SK-N-SH treated with all-trans-retinoic acid at 6 μM for 48 hours (cell line): ENCODE data around the gene C14orf180.

Source experiments
- ATAC-seq: fragments of 200-7000 bp; cut with Tn5 transposase; 3 replicates; pipeline ENCODE4 v1.9.1; 2020; ENCODE audit warnings: mild to moderate bottlenecking, moderate library complexity
- ARNTL ChIP-seq: fragments of 450-650 bp; formaldehyde crosslinking; IDR thresholded peaks from 2 replicates; pipeline ENCODE4 v1.5.0; 2020; ENCODE audit warnings: low read depth, mild to moderate bottlenecking, moderate library complexity, borderline replicate concordance
- CREB5 ChIP-seq: fragments of 250-450 bp; sonication (Bioruptor Pico); IDR thresholded peaks from 2 replicates; pipeline ENCODE4 v1.5.1; 2020; ENCODE audit warnings: low read depth, mild to moderate bottlenecking, moderate library complexity
- CSDC2 ChIP-seq: fragments of 250-450 bp; sonication (Bioruptor Pico); IDR thresholded peaks from 2 replicates; pipeline ENCODE4 v1.5.0; 2020; ENCODE audit warnings: mild to moderate bottlenecking, moderate library complexity
- ESRRG ChIP-seq: fragments of 250-450 bp; sonication (Bioruptor Pico); IDR thresholded peaks from 2 replicates; pipeline ENCODE4 v1.6.1; 2021; ENCODE audit warnings: mild to moderate bottlenecking
- GLIS3 ChIP-seq: fragments of 250-450 bp; sonication (Bioruptor Pico); IDR thresholded peaks from 2 replicates; pipeline ENCODE4 v1.5.0; 2020; ENCODE audit warnings: mild to moderate bottlenecking, moderate library complexity
- ISL1 ChIP-seq: fragments of 250-450 bp; sonication (Bioruptor Pico); IDR thresholded peaks from 2 replicates; pipeline ENCODE4 v2.1.2; 2022; ENCODE audit warnings: mild to moderate bottlenecking, moderate library complexity
- OSR1 ChIP-seq: fragments of 250-450 bp; sonication (Bioruptor Pico); IDR thresholded peaks from 2 replicates; pipeline ENCODE4 v1.8.0; 2022; ENCODE audit warnings: moderate library complexity, mild to moderate bottlenecking, inconsistent platforms
- POU6F1 ChIP-seq: fragments of 250-450 bp; sonication (Bioruptor Pico); IDR thresholded peaks from 2 replicates; pipeline ENCODE4 v1.8.0; 2021; ENCODE audit warnings: low read depth, mild to moderate bottlenecking, moderate library complexity, borderline replicate concordance
- RARB ChIP-seq: fragments of 250-450 bp; sonication (Bioruptor Pico); IDR thresholded peaks from 2 replicates; pipeline ENCODE4 v1.8.0; 2021; ENCODE audit warnings: mild to moderate bottlenecking, moderate library complexity
- TCF4 ChIP-seq: fragments of 250-450 bp; sonication (Bioruptor Pico); IDR thresholded peaks from 2 replicates; pipeline ENCODE4 v1.8.0; 2021; ENCODE audit warnings: mild to moderate bottlenecking, moderate library complexity, borderline replicate concordance
- TOX ChIP-seq: fragments of 250-450 bp; sonication (Bioruptor Pico); IDR thresholded peaks from 2 replicates; pipeline ENCODE4 v1.8.0; 2021; ENCODE audit warnings: mild to moderate bottlenecking, moderate library complexity, borderline replicate concordance
- TSHZ2 ChIP-seq: fragments of 250-450 bp; sonication (Bioruptor Pico); IDR thresholded peaks from 2 replicates; pipeline ENCODE4 v1.5.0; 2020; ENCODE audit warnings: mild to moderate bottlenecking, moderate library complexity
- ZC3H10 ChIP-seq: fragments of 250-450 bp; sonication (Bioruptor Pico); IDR thresholded peaks from 2 replicates; pipeline ENCODE4 v1.5.1; 2021; ENCODE audit warnings: mild to moderate bottlenecking, moderate library complexity
- ZFP30 ChIP-seq: fragments of 450-650 bp; formaldehyde crosslinking; IDR thresholded peaks from 2 replicates; pipeline ENCODE4 v1.5.0; 2022; ENCODE audit warnings: mild to moderate bottlenecking, moderate library complexity
- ZNF565 ChIP-seq: fragments of 450-650 bp; formaldehyde crosslinking; conservative IDR thresholded peaks from 2 replicates; pipeline ENCODE4 v1.5.0; 2020; ENCODE audit warnings: low read depth, mild to moderate bottlenecking, moderate library complexity
- ZNF8 ChIP-seq: fragments of 450-650 bp; formaldehyde crosslinking; IDR thresholded peaks from 2 replicates; pipeline ENCODE4 v1.5.0; 2020; ENCODE audit warnings: mild to moderate bottlenecking, moderate library complexity
- TF ChIP-seq, protein P1 (sequence below): fragments of 250-450 bp; sonication (Bioruptor Pico); IDR thresholded peaks from 2 replicates; pipeline ENCODE4 v1.8.0; 2020; ENCODE audit warnings: mild to moderate bottlenecking, moderate library complexity, borderline replicate concordance

The C14orf180 gene

GRCh38 chr14:104596451-104596918 lies 16.9 kb downstream of the C14orf180 start:
- TF ChIP-seq ZFP30 (CRISPR knock-in tag) (no peak), TCF4 (CRISPR knock-in tag) (no peak), RARB (CRISPR knock-in tag) (no peak), CSDC2 (no peak), ESRRG (CRISPR knock-in tag) (no peak)
- TF ChIP-seq, all 23 proteins: peak for 0
- no peak for ATAC-seq

DNA sequence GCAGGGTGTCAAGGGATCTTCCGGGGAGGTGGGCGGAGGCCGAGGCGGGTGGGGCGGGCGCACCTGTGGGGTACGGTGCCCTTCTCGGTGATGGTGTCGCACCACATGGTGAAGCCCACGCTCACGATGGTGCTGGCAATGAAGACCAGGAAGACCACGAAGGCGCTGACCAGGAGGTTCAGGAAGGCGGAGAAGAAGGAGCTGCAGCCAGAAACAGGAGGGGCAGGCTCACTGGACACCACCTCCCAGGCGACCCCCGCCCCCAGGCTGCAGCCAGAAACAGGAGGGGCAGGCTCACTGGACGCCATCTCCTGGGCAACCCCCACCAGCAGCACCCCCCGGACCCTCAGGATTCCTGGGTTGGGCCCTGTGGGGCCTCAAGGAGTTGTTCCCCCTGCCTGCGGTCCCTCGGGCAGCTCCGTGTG lies 17.4 kb downstream of the C14orf180 start:
- ATAC-seq: no peak
- TF ChIP-seq, protein P1, sequence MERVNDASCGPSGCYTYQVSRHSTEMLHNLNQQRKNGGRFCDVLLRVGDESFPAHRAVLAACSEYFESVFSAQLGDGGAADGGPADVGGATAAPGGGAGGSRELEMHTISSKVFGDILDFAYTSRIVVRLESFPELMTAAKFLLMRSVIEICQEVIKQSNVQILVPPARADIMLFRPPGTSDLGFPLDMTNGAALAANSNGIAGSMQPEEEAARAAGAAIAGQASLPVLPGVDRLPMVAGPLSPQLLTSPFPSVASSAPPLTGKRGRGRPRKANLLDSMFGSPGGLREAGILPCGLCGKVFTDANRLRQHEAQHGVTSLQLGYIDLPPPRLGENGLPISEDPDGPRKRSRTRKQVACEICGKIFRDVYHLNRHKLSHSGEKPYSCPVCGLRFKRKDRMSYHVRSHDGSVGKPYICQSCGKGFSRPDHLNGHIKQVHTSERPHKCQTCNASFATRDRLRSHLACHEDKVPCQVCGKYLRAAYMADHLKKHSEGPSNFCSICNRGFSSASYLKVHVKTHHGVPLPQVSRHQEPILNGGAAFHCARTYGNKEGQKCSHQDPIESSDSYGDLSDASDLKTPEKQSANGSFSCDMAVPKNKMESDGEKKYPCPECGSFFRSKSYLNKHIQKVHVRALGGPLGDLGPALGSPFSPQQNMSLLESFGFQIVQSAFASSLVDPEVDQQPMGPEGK (CRISPR knock-in tag): no peak
- TF ChIP-seq ZNF8 (CRISPR knock-in tag) (no peak), TOX (CRISPR knock-in tag) (no peak), GLIS3 (CRISPR knock-in tag) (no peak)

DNA sequence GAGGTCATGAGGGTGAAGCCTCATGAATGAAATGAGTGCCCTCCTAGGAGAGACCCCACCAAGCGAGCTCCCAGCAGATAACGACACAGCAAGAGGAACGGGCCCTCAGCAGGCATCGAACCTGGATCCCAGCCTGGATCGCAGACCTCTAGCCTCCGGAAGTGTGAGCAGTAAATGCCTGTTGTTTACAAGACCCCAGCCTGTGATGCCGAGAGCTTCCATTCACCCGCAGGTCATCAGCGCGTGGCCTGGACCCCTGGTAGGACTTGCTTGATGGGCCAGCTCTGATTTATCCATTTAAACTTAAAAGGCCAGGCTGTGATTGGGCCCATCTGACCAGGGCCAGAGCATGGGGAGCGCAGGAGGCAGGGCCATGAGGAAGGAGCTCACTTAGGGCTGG lies 18.0 kb downstream of the C14orf180 start:
- no peak for ATAC-seq
- TF ChIP-seq ZNF565 (CRISPR knock-in tag): no peak

DNA sequence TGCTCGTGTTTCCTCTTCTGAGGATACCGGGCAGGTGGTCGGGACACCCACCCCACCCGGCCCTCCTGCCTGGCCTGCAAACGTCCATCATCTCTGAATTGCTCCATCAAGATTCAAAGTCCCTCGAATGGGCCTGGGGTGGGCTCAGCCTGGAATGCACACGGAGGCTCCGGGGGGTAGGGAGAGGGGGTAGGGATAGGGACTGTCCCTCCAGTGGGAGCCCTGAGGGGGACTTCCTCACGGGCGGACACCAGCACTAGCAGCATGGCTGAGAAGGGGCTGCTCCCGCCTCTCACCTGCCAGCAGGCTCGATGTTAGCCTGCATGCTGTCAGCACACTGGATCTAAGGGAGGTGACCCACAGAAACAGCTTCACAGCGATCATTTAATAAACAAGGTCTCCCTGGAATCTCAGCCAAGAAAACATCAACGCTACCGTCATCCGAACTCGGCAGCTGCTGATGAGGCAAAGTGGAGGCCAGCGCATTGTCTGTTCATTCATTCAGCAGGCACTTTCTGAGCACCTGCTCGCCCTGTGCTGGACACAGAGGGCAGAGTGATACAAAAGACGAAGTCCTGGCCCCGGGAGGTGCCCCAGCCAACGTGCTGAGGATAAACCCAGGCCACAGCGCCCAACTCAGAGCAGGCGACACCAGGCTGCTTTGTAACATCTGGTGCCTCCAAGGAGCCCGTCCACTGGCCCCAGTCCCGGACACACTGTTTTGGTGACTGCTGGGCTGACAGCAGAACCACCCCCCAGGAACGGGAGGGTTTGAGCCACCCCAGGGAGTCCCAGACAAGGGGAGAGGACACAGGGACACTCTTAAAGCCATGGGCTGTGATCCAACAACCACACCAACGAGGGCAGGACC lies 18.7 kb downstream of the C14orf180 start:
- ATAC-seq: no peak
- TF ChIP-seq, protein P1 (CRISPR knock-in tag): no peak
- TF ChIP-seq ZFP30 (CRISPR knock-in tag): no peak
- no peak for TF ChIP-seq CSDC2
- TF ChIP-seq TSHZ2 (CRISPR knock-in tag): no peak
- no peak for TF ChIP-seq ZC3H10
- no peak for TF ChIP-seq OSR1 (CRISPR knock-in tag)
- TF ChIP-seq ISL1 (CRISPR knock-in tag): no peak
- TF ChIP-seq CREB5 (CRISPR knock-in tag): no peak
- no peak for TF ChIP-seq ARNTL (CRISPR knock-in tag)
- TF ChIP-seq TOX (CRISPR knock-in tag): no peak
- TF ChIP-seq POU6F1 (CRISPR knock-in tag): no peak
- no peak for TF ChIP-seq RARB (CRISPR knock-in tag)
